RWPE2 (cell line): ENCODE measurements around the gene GJC2.

Experiments
- ATAC-seq: fragments of 200-7000 bp; cut with Tn5 transposase; 3 replicates; pipeline ENCODE4 v1.9.1; 2021; ENCODE audit warnings: low read depth
- DNase-seq: peaks from one replicate; pipeline ENCODE4 v3.0.0-alpha.2; 2020; ENCODE audit warnings: low spot score
- H3K27ac ChIP-seq: fragments of 450-650 bp; 2 replicates; pipeline ENCODE4 v1.5.1; 2017; ENCODE audit warnings: mild to moderate bottlenecking; ENCODE audit not compliant: poor library complexity, severe bottlenecking
- H3K27me3 ChIP-seq: fragments of 250-450 bp; sonication (Bioruptor Pico); 2 replicates; pipeline ENCODE4 v1.5.1; 2021; ENCODE audit warnings: mild to moderate bottlenecking, moderate library complexity; ENCODE audit not compliant: insufficient read depth, poor library complexity, severe bottlenecking
- H3K36me3 ChIP-seq: fragments of 250-450 bp; sonication (Bioruptor Pico); 2 replicates; pipeline ENCODE4 v1.5.1; 2020; ENCODE audit warnings: low read depth, mild to moderate bottlenecking, moderate library complexity
- H3K4me1 ChIP-seq: fragments of 250-450 bp; sonication (Bioruptor Pico); 2 replicates; pipeline ENCODE4 v1.5.1; 2021; ENCODE audit warnings: mild to moderate bottlenecking, moderate library complexity; ENCODE audit not compliant: insufficient read depth, poor library complexity, severe bottlenecking
- H3K4me3 ChIP-seq: fragments of 250-450 bp; sonication (Bioruptor Pico); 2 replicates; pipeline ENCODE4 v1.5.1; 2021; ENCODE audit warnings: mild to moderate bottlenecking, moderate library complexity; ENCODE audit not compliant: severe bottlenecking
- H3K9me3 ChIP-seq: fragments of 250-450 bp; sonication (Bioruptor Pico); 2 replicates; pipeline ENCODE4 v1.5.1; 2021; ENCODE audit warnings: mild to moderate bottlenecking, moderate library complexity; ENCODE audit not compliant: severe bottlenecking
- CTCF ChIP-seq: fragments of 450-650 bp; IDR thresholded peaks from one replicate; pipeline ENCODE4 v1.5.1; 2017; ENCODE audit warnings: mild to moderate bottlenecking, moderate library complexity; ENCODE audit not compliant: poor library complexity, severe bottlenecking

Gene GJC2

GRCh38 chr1:228122921-228123441 lies 26.7 kb upstream of the GJC2 start:
- DNase-seq (no peak), ATAC-seq (no peak)

GRCh38 chr1:228123505-228123904 lies 26.2 kb upstream of the GJC2 start:
- no peaks in the 10 kb centered on the region for H3K4me1 ChIP-seq
- no peaks in the 10 kb centered on the region for H3K27me3 ChIP-seq
- H3K36me3 ChIP-seq: no peaks in the 10 kb centered on the region
- TF ChIP-seq CTCF: no peak
- H3K27ac ChIP-seq: no peak overlapping the region
- H3K4me3 ChIP-seq: no peak overlapping the region
- no peak for ATAC-seq
- DNase-seq: no peak
- H3K9me3 ChIP-seq: no peaks in the 10 kb centered on the region

More at GRCh38 chr1:228122921-228123441, 26.7 kb upstream of the GJC2 start:
- no peak overlapping the region for H3K4me3 ChIP-seq
- H3K36me3 ChIP-seq: no peaks in the 10 kb centered on the region
- no peak overlapping the region for H3K27ac ChIP-seq
- TF ChIP-seq CTCF: no peak
- H3K9me3 ChIP-seq: no peaks in the 10 kb centered on the region
- no peaks in the 10 kb centered on the region for H3K27me3 ChIP-seq
- H3K4me1 ChIP-seq: no peaks in the 10 kb centered on the region

GRCh38 chr1:228125185-228125584 lies 24.5 kb upstream of the GJC2 start:
- Histone ChIP-seq H3K9me3 (no peaks in the 10 kb centered on the region), H3K27me3 (no peaks in the 10 kb centered on the region), H3K36me3 (no peaks in the 10 kb centered on the region), H3K4me3 (no peak overlapping the region), H3K27ac (no peak overlapping the region), H3K4me1 (no peaks in the 10 kb centered on the region)
- TF ChIP-seq CTCF: no peak
- ATAC-seq (no peak), DNase-seq (no peak)

DNA sequence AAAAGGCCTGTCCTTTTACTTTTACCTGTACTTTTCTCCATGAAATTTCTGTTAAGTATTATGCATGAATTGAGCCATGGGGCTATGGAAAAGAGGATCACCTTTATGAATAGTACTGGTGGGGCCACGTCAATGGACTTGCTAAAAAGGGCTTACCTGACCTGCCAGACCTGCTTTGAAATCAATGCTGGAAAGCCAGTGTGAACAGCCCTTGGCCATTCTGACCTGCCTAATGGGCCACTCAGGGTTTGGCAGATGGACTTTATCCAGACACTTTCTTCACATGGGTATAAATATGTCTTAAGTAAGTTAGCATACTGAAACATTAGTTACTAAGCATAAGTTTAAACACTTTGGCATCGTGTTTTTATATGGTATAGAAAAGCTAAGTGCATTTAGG lies 18.0 kb upstream of the GJC2 start:
- no peak for ATAC-seq
- no peaks in the 10 kb centered on the region for H3K36me3 ChIP-seq
- H3K9me3 ChIP-seq: no peaks in the 10 kb centered on the region
- peak overlapping the region; percentile 44 for H3K27ac ChIP-seq
- H3K4me3 ChIP-seq: no peak overlapping the region
- DNase-seq: no peak
- H3K4me1 ChIP-seq: peaks cover 5% of the 10 kb centered on the region
- H3K27me3 ChIP-seq: no peaks in the 10 kb centered on the region
- no peak for TF ChIP-seq CTCF

DNA sequence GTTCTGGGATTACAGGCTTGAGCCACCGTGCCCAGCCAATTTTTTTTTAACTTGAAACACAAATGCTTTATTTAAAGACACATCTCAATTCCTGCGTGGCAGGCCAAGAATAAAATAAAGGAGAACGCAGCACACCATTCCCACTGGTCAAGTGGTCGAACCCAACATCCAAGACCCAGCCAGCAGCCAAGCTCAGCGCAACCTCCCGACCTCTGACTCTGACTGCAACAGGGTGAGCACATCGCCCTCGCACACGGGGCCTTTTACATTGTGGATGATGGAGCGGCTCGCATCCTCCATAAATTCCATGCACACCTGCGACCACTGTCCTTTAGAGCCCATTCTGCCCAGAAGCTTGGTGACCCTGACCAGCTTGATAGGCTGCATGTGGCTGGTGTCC lies 15.1 kb upstream of the GJC2 start:
- ATAC-seq (no peak), DNase-seq (no peak)
- Histone ChIP-seq H3K4me3 (no peak overlapping the region), H3K36me3 (no peaks in the 10 kb centered on the region), H3K4me1 (peaks cover 5% of the 10 kb centered on the region), H3K9me3 (no peaks in the 10 kb centered on the region), H3K27me3 (no peaks in the 10 kb centered on the region), H3K27ac (no peak overlapping the region)
- TF ChIP-seq CTCF: no peak
